ENCODE measurements around the gene TMCC2.

TMCC2 gene

GRCh38 chr1:205225901-205226765 lies 1.6 kb upstream of the TMCC2 start:
- no peak for TF ChIP-seq MYC (IDR thresholded peaks at IDR 0.05; ENCODE audit: low read depth, low read length)
- no peak for TF ChIP-seq MAX (IDR thresholded peaks at IDR 0.05; ENCODE audit: low read depth, low read length)
- TF ChIP-seq POLR2A (IDR thresholded peaks at IDR 0.05; ENCODE audit: extremely low read depth, insufficient read length), result no peak
- TF ChIP-seq CTCF (IDR thresholded peaks at IDR 0.05; ENCODE audit: low read depth, low read length), result no peak
- DNase-seq (ENCODE audit: low read depth), result no peak
- no peak overlapping the region for H3K4me3 ChIP-seq (ENCODE audit: low read depth, low read length)

- TF ChIP-seq MAX (IDR thresholded peaks at IDR 0.05; ENCODE audit: low read depth, low read length), result no peak
- TF ChIP-seq CTCF (IDR thresholded peaks at IDR 0.05; ENCODE audit: low read depth, low read length), result no peak
- TF ChIP-seq POLR2A (IDR thresholded peaks at IDR 0.05; ENCODE audit: extremely low read depth, insufficient read length), result no peak
- no peak for TF ChIP-seq MYC (IDR thresholded peaks at IDR 0.05; ENCODE audit: low read depth, low read length)
- no peak for DNase-seq (ENCODE audit: low read depth)
- H3K4me3 ChIP-seq (ENCODE audit: low read depth, low read length), result peak overlapping the region; percentile 54
Measured at GRCh38 chr1:205226868-205227583, 720 bp upstream of the TMCC2 start.

- peak overlapping the region; percentile 43 for H3K4me3 ChIP-seq (ENCODE audit: low read depth, low read length)
- DNase-seq (ENCODE audit: low read depth), result peak; percentile 21
- no peak for TF ChIP-seq POLR2A (IDR thresholded peaks at IDR 0.05; ENCODE audit: extremely low read depth, insufficient read length)
- TF ChIP-seq MAX (IDR thresholded peaks at IDR 0.05; ENCODE audit: low read depth, low read length), result no peak
- TF ChIP-seq CTCF (IDR thresholded peaks at IDR 0.05; ENCODE audit: low read depth, low read length), result no peak
- no peak for TF ChIP-seq MYC (IDR thresholded peaks at IDR 0.05; ENCODE audit: low read depth, low read length)
Measured at GRCh38 chr1:205228093-205228521, 361 bp downstream of the TMCC2 start.

- peak; percentile 12 for TF ChIP-seq CTCF (IDR thresholded peaks at IDR 0.05; ENCODE audit: low read depth, low read length)
- TF ChIP-seq MYC (IDR thresholded peaks at IDR 0.05; ENCODE audit: low read depth, low read length), result no peak
- H3K4me3 ChIP-seq (ENCODE audit: low read depth, low read length), result no peak overlapping the region
Measured at GRCh38 chr1:205229399-205229871, 1.7 kb downstream of the TMCC2 start.

GRCh38 chr1:205229916-205230700 lies 2.4 kb downstream of the TMCC2 start:
- peak; percentile 69 for DNase-seq (ENCODE audit: low read depth)
- H3K4me3 ChIP-seq (ENCODE audit: low read depth, low read length), result no peak overlapping the region
- TF ChIP-seq CTCF (IDR thresholded peaks at IDR 0.05; ENCODE audit: low read depth, low read length) (no peak), POLR2A (IDR thresholded peaks at IDR 0.05; ENCODE audit: extremely low read depth, insufficient read length) (no peak), MAX (IDR thresholded peaks at IDR 0.05; ENCODE audit: low read depth, low read length) (0 out of 2 replicates have a peak, but pooled peaks have one; percentile 35), MYC (IDR thresholded peaks at IDR 0.05; ENCODE audit: low read depth, low read length) (peak; percentile 16; the same call in 1 of the 2 replicates)

More at GRCh38 chr1:205229399-205229871, 1.7 kb downstream of the TMCC2 start:
- DNase-seq (ENCODE audit: low read depth), result peak; percentile 75
